ENCODE results near the gene KYAT1. TPM values are rescaled to one million over a fixed set of nuclear protein-coding genes. Genes with fewer than 3 reads are reported as not detected.
"Not testable (repeated sequence)": the region's sequence is repeated elsewhere in the genome, so short reads cannot be mapped to it uniquely, and the experiment has no call there.

Gene KYAT1
- total RNA-seq, 1 experiment from 2014 or later = 7.8 TPM

DNA sequence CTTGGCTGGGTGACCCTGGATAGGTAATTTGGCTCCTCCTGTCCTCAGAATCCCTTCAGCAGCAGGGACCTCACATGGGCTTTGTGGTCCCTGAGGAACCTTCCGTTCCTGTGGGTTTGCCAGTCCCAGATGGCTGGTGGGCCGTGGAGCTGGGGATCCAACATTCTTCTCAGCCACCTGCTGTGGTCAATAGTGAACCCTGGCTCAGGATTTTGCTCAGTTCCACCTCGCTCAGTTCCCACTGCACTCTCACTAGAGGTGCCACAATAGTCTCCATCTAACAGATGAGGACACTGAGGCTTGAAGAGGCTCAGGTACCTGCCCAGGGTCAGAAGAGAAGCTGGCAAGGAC lies 35.1 kb downstream of the KYAT1 start:
- POLR2A ChIA-PET = interaction anchor here (0.7 kb wide), 1 partner anchor 90 kb away, joined by 12 read pairs; no protein-coding TSS in a partner anchor

DNA sequence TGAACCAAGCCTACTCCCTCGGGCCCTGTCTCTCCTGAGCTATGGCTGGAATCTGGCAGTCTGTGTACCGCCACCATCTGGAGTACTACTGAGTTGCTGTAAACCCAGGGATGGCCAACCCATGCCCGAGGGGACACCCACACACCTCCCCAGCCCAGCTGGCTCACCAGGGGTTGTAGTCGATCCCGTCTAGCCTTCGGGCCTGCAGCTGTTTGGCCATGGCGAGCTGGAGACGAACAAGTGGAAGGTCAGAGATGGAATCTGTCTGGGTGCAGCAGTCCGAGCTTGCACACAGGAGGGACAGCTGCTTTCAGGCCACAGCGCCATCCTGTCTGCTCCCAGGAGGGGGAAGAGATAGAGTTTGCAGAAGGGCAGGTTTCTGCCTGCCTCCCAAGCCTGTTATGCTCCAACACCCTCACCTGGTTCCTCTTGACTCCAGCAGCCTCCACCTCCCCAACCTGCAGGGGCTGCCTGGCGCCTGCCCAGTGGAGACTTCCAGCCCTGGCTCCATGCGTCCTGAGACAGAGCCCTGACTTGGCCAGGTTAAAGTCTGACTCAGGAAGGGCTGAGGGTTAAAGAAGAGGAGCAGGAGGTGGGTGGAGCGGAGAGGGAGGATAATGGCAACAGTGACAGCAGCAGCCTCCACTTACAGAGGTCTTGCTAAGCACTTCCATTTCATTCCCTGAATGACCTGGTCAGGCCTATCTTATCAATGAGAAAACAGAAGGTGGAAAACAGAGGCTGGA lies 36.4 kb downstream of the KYAT1 start:
- Mint-ChIP-seq H3K9me3 (ENCODE audit: unreplicated experiment) (peaks cover 9% of the 10 kb centered on the region), H3K4me1 (ENCODE audit: low read depth, unreplicated experiment) (peaks cover 4% of the 10 kb centered on the region), H3K4me3 (ENCODE audit: unreplicated experiment) (no peak overlapping the region), H3K27me3 (ENCODE audit: insufficient read depth, unreplicated experiment) (no peaks in the 10 kb centered on the region), H3K36me3 (ENCODE audit: insufficient read depth, unreplicated experiment) (peaks cover 14% of the 10 kb centered on the region), H3K27ac (ENCODE audit: unreplicated experiment) (peak overlapping the region; percentile 48)
- TF ChIP-seq, protein P1, sequence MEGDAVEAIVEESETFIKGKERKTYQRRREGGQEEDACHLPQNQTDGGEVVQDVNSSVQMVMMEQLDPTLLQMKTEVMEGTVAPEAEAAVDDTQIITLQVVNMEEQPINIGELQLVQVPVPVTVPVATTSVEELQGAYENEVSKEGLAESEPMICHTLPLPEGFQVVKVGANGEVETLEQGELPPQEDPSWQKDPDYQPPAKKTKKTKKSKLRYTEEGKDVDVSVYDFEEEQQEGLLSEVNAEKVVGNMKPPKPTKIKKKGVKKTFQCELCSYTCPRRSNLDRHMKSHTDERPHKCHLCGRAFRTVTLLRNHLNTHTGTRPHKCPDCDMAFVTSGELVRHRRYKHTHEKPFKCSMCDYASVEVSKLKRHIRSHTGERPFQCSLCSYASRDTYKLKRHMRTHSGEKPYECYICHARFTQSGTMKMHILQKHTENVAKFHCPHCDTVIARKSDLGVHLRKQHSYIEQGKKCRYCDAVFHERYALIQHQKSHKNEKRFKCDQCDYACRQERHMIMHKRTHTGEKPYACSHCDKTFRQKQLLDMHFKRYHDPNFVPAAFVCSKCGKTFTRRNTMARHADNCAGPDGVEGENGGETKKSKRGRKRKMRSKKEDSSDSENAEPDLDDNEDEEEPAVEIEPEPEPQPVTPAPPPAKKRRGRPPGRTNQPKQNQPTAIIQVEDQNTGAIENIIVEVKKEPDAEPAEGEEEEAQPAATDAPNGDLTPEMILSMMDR (IDR thresholded peaks at IDR 0.05; ENCODE audit: insufficient read depth in 1 of 2, low read depth in 1 of 2, low read length in 1 of 2, severe bottlenecking in 1 of 2, unreplicated experiment in 1 of 2) = no peak
- BruUV-seq (replicated peaks) = no TSS peak
- CTCF ChIA-PET = interaction anchor here (0.5 to 1.5 kb wide), 6 partner anchors 13 to 74 kb away, joined by 3 to 6 read pairs (median 3); partner anchors contain the start of gene ENDOG
- no peak overlapping the region for H3K4me3 ChIP-seq (ENCODE audit: low read depth, low read length)
- DNase-seq = peak; percentile 48 to 82
- H3K4me1 ChIP-seq = peaks cover 17% of the 10 kb centered on the region
- intact Hi-C loops (cut with micrococcal nuclease; ENCODE audit: unreplicated experiment) = no loop called here
- POLR2A ChIA-PET = interaction anchor here (0.6 to 1.5 kb wide), 5 partner anchors 16 to 155 kb away, joined by 3 to 7 read pairs (median 3); partner anchors contain the start of genes ENDOG, SPOUT1 and ZDHHC12
- H3K9me3 ChIP-seq = no peaks in the 10 kb centered on the region
- H3K36me3 ChIP-seq (ENCODE audit: control insufficient read depth, insufficient read depth, low read length) = no peaks in the 10 kb centered on the region
- no peaks in the 10 kb centered on the region for H3K27me3 ChIP-seq (replicated peaks; ENCODE audit: control insufficient read depth, insufficient read depth, low read length)

More for the DNA sequence above, 35.1 kb downstream of the KYAT1 start:
- Histone ChIP-seq H3K36me3 (ENCODE audit: control insufficient read depth, insufficient read depth, low read length) (no peaks in the 10 kb centered on the region), H3K4me3 (ENCODE audit: low read depth, low read length) (no peak overlapping the region), H3K27me3 (replicated peaks; ENCODE audit: control insufficient read depth, insufficient read depth, low read length) (no peaks in the 10 kb centered on the region), H3K4me1 (peaks cover 17% of the 10 kb centered on the region), H3K9me3 (no peaks in the 10 kb centered on the region)
- Mint-ChIP-seq H3K4me1 (ENCODE audit: low read depth, unreplicated experiment) (peaks cover 4% of the 10 kb centered on the region), H3K27me3 (ENCODE audit: insufficient read depth, unreplicated experiment) (no peaks in the 10 kb centered on the region), H3K9me3 (ENCODE audit: unreplicated experiment) (peaks cover 21% of the 10 kb centered on the region), H3K36me3 (ENCODE audit: insufficient read depth, unreplicated experiment) (peaks cover 14% of the 10 kb centered on the region), H3K27ac (ENCODE audit: unreplicated experiment) (no peak overlapping the region), H3K4me3 (ENCODE audit: unreplicated experiment) (no peak overlapping the region)
- intact Hi-C loops (cut with micrococcal nuclease; ENCODE audit: unreplicated experiment) = no loop called here
- TF ChIP-seq, protein P1 (IDR thresholded peaks at IDR 0.05; ENCODE audit: insufficient read depth in 1 of 2, low read depth in 1 of 2, low read length in 1 of 2, severe bottlenecking in 1 of 2, unreplicated experiment in 1 of 2) = no peak
- DNase-seq = no peak
- no TSS peak for BruUV-seq (replicated peaks)
- CTCF ChIA-PET = no interaction called here

DNA sequence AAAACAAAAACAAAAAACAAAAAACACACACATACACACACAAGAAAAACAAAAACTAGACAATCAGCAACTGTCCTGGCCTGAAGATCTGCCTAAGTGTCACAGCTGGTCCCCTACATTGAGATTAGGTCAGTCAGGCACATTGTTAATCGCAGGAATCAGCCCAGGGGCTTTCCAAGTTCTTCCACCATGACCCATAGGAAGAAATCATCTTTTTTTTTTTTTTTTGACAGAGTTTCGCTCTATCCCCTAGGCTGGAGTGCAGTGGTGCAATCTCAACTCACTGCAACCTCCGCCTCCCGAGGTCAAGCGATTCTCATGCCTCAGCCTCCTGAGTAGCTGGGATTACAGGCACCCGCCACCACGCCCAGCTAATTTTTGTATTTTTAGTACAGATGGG lies 38.6 kb downstream of the KYAT1 start:
- not testable (repeated sequence) for H3K36me3 ChIP-seq (ENCODE audit: control insufficient read depth, insufficient read depth, low read length); H3K9me3 Mint-ChIP-seq (ENCODE audit: unreplicated experiment)
- peaks cover 27% of the 10 kb centered on the region for H3K4me1 ChIP-seq

More for the DNA sequence above, 38.6 kb downstream of the KYAT1 start:
- H3K4me3 ChIP-seq (ENCODE audit: low read depth, low read length); H3K9me3 ChIP-seq; H3K27me3 ChIP-seq (replicated peaks; ENCODE audit: control insufficient read depth, insufficient read depth, low read length); H3K4me3 Mint-ChIP-seq (ENCODE audit: unreplicated experiment); H3K27me3 Mint-ChIP-seq (ENCODE audit: insufficient read depth, unreplicated experiment); POLR2A ChIA-PET; BruUV-seq (replicated peaks); intact Hi-C loops (cut with micrococcal nuclease; ENCODE audit: unreplicated experiment); DNase-seq; CTCF ChIA-PET; H3K27ac Mint-ChIP-seq (ENCODE audit: unreplicated experiment): not testable (repeated sequence)
- peaks cover 11% of the 10 kb centered on the region for H3K4me1 Mint-ChIP-seq (ENCODE audit: low read depth, unreplicated experiment)
- H3K36me3 Mint-ChIP-seq (ENCODE audit: insufficient read depth, unreplicated experiment) = peaks cover 17% of the 10 kb centered on the region

All from Caco-2 (cell line).